ENCODE data around the gene CCNJ. TPM values are rescaled to one million over a fixed set of nuclear protein-coding genes. Genes with fewer than 3 reads are reported as not detected.

Gene CCNJ
- total and polyA plus RNA-seq, 9 of the 15 experiments (the other 6 are each of a cell fraction or from before 2014, with no cell fraction given) = 0.69 to 15.7 (median 9.2) TPM

GRCh38 chr10:96089670-96090462, 46.5 kb downstream of the CCNJ start (continued):
- TF ChIP-seq HNRNPH1 (optimal IDR thresholded peaks at IDR 0.05; ENCODE audit: low read depth, low read length) (no peak), AFF1 (IDR thresholded peaks at IDR 0.05; ENCODE audit: low read depth in 1 of 2, partially characterized antibody in 2 of 2) (peak in 1 of 2 experiments; percentile 58), POLR2AphosphoS5 (IDR thresholded peaks at IDR 0.05; ENCODE audit: control insufficient read depth, insufficient read depth, low read depth, low read length) (peak; percentile 80), MLLT1 (IDR thresholded peaks at IDR 0.05) (no peak), USF1 (CRISPR knock-in tag; IDR thresholded peaks at IDR 0.05) (0 out of 2 replicates have a peak, but pooled peaks have one; percentile 23), ARID4B (CRISPR knock-in tag; IDR thresholded peaks at IDR 0.05) (peak; percentile 83), ZNF592 (IDR thresholded peaks at IDR 0.05) (no peak), E2F1 (CRISPR knock-in tag; IDR thresholded peaks at IDR 0.05) (peak; percentile 76; the same call in 1 of the 2 replicates)

All from K562 (cell line).